GM21825 (cell line): ENCODE results near the gene POLK.
"Not testable (repeated sequence)": the region's sequence is repeated elsewhere in the genome, so short reads cannot be mapped to it uniquely, and the experiment has no call there.

Source experiments
- ATAC-seq: cut with Tn5 transposase; IDR thresholded peaks from one replicate; pipeline ENCODE4 v1.9.1; 2021; ENCODE audit warnings: mild to moderate bottlenecking, moderate library complexity; ENCODE audit not compliant: unreplicated experiment

POLK gene

GRCh38 chr5:75546830-75547229, 35.1 kb downstream of the POLK start:
- ATAC-seq = no peak

GRCh38 chr5:75547812-75548211, 36.1 kb downstream of the POLK start:
- ATAC-seq = no peak

GRCh38 chr5:75550597-75550996, 38.9 kb downstream of the POLK start:
- ATAC-seq = no peak

GRCh38 chr5:75551471-75551870, 39.8 kb downstream of the POLK start:
- ATAC-seq = no peak

GRCh38 chr5:75552764-75553163, 41.1 kb downstream of the POLK start:
- ATAC-seq = no peak

GRCh38 chr5:75553358-75553757, 41.7 kb downstream of the POLK start:
- ATAC-seq = no peak

- no peak for ATAC-seq
Measured at GRCh38 chr5:75558221-75558620, 46.5 kb downstream of the POLK start.

- ATAC-seq = no peak
Measured at GRCh38 chr5:75558981-75559632, 47.4 kb downstream of the POLK start.

- not testable (repeated sequence) for ATAC-seq
Measured at GRCh38 chr5:75560655-75561054, 49.0 kb downstream of the POLK start.

- not testable (repeated sequence) for ATAC-seq
Measured at GRCh38 chr5:75565991-75566709, 54.5 kb downstream of the POLK start.

GRCh38 chr5:75566710-75567309, 55.1 kb downstream of the POLK start:
- peak; percentile 88 for ATAC-seq

GRCh38 chr5:75567710-75568109, 56.0 kb downstream of the POLK start:
- peak; percentile 44 for ATAC-seq

- no peak for ATAC-seq
Measured at GRCh38 chr5:75568202-75568601, 56.5 kb downstream of the POLK start.

- ATAC-seq = no peak
Measured at GRCh38 chr5:75571547-75571946, 59.9 kb downstream of the POLK start.

- ATAC-seq = no peak
Measured at GRCh38 chr5:75574791-75575190, 63.1 kb downstream of the POLK start.

- not testable (repeated sequence) for ATAC-seq
Measured at GRCh38 chr5:75578280-75578679, 66.6 kb downstream of the POLK start.

- no peak for ATAC-seq
Measured at GRCh38 chr5:75584641-75585040, 73.0 kb downstream of the POLK start.

GRCh38 chr5:75588666-75589065, 77.0 kb downstream of the POLK start:
- no peak for ATAC-seq

- no peak for ATAC-seq
Measured at GRCh38 chr5:75600535-75600934, 88.8 kb downstream of the POLK start.

GRCh38 chr5:75601567-75601966, 89.9 kb downstream of the POLK start:
- no peak for ATAC-seq

- ATAC-seq = no peak
Measured at GRCh38 chr5:75601996-75602395, 90.3 kb downstream of the POLK start.

- ATAC-seq = no peak
Measured at GRCh38 chr5:75603371-75603770, 91.7 kb downstream of the POLK start.
